Measurements from ENCODE around the gene ZNF688.
"Not testable (repeated sequence)": the region's sequence is repeated elsewhere in the genome, so short reads cannot be mapped to it uniquely, and the experiment has no call there.

The ZNF688 gene

DNA sequence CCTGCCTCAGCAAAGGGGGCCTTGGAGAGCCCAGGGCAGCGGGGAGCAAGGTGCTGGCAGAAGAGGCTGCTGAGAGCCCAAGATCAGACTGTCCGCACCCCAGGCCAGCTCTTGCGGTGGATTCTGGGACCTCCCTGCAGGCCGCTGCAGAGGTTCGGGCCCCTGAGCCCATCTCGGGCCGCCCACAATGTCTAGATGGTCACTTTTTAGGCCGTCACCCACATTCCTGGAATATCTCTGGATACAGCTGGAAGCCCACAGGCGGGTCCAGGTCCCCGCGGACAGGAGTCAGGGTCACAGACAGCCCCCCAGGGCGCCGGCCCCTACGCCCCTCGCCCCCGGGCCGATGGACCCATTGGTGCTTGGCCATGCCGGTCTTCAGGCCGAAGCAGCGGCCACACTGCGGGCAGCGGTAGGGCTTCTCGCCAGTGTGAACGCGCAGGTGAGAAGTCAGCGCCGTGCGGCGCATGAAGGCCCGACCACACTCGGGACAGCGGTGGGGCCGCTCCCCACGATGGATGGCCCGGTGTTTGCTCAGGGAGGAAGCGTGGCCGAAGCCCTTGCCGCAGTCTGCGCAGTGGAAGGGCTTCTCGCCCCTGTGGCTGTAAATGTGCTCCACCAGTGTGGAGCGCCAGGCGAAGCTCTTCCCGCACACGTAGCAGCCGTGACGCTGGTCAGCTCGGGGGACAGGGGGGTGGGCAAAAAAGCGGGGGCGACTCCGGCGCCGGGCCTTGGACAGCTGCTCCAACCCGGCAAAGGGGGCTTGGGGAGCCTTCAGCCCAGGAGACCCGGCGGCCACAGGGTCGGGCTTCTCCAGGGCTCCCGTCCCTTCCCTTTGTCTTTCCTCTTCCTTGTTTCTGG, 39.0 kb downstream of the ZNF688 start:
- no peak for DNase-seq

DNA sequence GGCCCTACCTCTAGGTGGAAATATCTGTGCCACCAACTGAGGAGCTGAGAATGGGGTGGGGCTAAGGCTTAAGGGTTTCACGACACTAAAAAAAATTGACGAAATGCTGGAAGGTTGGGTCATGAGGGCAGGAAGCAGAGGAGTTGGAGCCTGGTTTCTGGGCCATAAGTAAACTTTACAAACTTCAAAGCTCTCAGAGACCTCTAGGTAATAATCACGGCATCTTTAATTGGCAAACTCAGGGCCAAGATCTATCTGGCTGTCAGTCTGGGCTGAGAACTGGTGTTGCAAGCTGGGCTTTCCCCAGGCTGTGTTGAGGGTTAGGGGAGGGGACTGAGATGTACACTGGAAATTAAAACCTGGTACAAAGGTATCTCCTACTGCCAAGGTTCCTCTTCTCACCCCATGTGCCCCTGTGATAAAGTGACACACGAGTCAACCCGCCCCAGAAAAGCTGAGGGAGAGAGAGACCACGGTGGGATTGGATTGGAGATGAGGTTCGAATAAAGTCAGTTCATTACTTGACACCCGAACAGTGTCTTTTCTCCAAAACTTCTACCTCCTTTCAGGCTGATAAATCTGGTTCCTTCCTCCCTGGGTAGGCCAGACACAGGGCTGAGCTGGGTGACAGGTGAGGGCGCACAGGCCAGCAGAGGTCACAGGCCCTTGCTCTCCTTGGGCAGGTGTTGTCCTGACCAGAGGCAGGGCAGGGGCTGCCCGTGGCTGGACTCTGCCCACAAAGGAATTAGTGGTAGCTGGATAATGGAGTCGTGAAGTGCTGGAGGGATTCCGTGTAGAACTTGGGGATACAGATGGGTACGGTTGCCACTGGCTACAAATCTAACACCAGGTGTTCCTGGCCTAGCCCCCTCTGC, 41.1 kb downstream of the ZNF688 start:
- no peak for DNase-seq

DNA sequence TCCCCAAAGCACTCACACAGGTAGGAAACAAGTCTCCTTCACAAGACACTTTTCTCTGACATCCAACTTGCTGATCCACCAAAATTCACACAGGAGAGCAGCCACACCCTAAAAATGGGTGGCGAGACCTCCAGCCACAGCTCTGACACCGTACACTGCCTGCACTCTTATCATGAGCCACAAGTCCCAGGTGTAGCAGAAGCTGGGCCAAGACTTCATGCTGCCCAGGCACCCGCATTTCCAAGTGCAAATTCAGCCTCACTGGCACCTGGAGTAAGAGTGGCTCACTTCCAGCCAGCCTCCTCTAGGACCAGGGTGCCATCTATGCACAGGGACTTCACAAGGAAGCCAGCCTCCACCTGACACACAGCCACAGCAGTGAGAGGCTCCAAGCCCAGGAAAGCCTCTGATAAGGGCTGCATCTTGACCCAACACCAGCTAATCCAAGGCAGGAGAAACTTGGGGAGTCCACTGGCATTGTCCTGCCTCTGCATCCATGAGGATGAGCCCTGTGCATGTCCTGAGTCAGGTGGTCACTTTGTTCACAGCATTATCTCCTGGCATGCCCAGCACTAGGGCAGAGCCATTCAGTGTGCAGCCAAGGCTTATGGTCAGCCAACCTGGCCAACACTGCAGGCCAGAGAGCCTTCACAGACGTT, 42.6 kb downstream of the ZNF688 start:
- peak; percentile 71 for DNase-seq

DNA sequence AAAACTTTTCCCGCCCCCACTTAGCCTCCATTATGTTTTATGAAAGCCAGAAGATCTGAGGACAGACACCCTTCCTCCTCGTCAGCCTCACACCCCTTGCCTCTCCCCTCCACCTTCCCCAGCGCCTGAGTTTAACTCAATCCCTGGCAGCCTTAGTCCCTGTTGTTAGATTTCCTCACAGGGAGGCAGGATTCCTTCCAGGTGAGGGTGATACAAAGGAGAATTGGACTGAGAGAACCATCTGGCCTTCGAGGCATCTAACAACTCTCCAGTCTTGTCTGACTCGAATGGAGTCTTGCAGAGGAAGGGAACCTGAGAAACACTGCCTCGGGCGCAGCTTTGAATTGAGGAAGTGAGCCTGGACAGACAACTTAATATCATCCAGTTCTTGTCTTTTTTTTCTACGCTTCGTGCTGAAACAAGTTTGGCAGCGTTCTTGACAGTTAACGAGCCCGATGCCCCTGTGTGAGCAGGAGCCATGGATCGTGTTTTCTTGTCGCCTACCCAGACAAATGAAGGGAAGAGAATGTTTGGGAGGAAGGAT, 43.8 kb downstream of the ZNF688 start:
- peak; percentile 58 for DNase-seq

DNA sequence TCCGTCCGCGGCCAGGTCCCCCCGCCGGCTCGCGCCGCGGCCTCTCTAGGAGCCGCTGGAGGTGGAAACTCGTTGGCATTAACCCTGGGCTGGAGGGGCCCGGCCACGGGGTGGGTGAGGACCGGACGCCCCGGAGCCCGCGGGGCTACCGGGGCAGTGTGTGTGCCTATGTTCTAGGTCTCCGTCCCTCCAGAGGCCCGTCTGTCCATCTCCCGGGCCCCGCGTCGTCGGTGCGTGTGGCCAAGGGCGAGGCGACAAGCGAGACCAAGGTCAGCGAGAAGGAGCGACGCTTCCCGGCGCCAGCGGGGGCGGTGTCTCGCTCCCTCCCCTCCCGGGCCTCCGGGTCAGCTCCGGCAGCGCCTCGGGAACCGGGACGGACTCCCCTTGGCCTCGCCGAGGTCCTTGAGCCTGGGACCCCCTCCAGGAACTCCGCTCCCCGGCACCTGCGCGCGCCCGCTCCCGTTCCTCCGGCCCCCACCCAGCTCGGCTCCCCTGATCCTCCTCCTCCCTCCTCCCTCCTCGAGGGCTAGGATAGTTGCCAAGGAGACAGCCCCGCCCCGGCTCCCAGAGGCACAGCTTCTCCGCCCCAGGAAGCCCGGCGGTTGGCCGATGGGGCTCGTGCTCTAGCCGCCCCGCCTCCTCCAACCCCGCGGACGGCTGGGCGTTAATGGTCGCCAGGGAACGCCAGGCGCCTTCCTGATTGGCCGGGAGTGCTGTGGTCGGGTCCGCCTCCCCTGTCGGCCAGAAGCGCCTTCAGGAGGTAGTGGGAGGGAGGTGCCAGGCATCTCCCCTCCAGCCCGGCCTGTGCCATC, 44.5 kb downstream of the ZNF688 start:
- peak; percentile 98 for DNase-seq

DNA sequence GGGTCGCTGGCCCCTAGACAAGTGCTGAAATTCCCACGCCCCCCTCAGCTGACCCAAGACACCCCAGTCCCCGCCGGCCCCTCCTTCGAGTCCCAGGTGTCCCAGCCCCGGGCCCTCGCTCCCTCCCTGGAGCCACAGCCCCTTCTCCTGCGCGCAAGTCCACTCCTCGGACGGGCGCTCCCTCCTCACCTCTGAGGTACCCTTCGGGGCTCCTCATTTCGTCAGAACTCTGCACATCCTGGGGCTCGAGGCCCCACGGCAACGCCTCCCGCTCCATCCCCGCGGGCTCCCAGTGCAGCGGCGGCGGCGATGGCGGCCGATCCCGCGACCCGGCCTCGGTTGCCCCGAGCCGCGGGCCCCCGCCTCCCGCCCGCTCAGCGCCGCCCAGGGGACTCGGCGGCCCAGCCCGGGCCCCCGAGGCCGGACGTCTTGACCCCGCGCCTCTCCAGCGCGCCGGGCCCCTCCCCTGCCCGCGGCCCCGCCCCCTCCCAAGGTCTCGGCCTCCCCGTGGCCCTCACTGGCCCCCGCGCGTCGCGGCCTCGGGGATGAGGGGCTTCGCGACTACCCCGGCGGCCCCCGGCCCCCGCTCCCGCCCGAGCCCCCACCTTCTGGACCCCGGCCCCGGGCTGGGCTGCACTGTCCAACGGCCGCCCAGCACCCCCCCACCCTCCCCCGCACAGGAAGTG, 45.2 kb downstream of the ZNF688 start, which contains the start of gene ZNF768:
ZNF768 (minus strand) TSS at position 430 of the 686 bp plus-strand sequence; CDS start at position 277, 153 bp downstream.
- no peak for DNase-seq

DNA sequence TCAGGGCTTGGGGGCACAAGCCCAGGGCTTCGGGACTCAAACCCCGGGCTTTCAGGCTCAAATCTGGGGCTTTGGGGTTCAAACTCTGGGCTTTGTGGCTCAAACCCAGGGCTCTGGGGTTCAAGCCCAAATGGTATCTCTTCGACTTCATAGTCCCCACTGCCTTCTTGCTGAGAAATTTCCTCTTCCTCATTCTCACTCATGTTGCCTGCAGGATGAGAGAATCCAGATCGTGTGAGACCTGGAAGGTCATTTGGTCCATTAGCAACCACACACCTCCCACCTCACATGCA, 45.7 kb downstream of the ZNF688 start:
- no peak for DNase-seq

DNA sequence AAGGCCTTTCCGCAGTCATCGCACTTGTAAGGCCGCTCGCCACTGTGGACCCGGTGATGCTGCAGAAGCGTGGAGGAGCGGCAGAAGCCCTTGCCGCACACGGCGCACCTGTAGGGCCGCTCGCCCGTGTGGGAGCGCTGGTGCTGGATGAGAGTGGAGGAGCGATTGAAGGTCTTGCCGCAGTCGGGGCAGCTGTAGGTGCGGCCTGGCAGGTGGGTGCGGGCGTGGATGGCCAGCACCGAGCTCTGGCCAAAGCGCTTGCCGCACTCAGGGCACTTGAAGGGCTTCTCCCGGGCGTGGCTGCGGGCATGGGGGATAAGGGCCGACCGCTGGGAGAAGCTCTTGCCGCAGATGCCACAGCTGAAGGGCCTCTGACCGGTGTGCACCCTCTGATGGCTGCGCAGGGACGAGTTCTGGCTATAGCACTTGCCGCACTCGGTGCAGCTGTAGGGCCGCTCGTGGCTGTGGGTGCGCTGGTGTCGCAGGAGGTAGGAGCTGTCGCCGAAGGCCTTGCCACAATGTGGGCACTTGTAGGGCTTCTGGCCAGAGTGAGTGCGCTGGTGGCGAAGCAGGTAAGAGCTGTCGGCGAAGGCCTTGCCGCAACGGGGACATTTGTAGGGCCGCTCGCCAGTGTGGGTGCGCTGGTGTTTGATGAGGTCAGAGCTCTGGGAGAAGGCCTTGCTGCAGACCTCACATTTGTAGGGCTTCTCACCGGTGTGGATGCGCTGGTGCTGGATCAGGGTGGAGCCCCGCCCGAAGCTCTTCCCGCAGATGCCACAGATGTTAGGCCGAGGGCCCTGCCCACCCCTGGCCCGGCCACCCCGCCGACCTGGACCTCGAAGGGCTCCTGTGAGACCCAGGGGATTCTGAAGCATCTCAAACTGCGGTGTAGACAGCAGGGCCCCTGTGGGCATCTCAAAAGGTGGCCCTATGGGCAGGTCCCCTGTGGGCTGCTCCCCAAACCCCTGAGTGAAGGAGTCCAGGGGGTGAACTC, 46.6 kb downstream of the ZNF688 start:
- no peak for DNase-seq

DNA sequence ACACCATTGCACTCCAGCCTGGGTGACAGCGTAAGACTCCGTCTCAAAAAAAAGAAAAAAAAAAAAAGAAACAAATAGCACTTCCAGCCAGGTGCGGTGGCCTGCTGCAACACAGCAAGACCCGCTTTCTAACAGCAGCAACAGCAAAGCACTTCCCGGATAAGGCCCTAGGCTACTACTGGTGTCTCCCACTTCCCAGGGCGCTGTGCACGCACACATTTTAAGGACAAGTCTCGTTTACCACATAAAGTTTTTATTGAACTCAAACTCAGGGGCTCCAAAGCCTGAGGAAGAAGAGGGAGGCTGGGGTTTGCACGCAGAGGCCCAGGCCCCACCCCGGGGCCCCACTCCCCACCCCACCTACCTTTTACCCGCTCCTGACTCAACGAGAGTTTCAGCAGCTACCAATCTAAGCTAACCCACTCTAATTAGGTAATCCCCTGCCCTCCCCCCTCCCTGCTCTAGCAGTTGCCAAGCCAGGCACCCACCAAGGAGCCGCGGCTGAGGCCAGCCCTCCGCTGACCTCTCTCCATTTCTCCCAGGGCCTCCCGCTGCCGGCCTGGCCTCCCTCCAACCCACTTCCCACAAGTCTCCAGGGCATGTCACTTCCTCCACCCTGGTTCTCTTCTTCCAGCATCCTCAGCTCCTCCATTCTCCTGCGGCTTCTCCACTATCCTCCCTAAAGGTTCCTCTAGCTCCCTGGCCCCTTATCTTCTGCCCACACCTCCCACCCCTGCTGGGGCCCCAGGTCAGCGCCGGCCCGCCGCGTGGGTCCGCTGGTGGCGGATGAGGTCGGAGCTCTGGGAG, 47.5 kb downstream of the ZNF688 start:
- DNase-seq = no peak

DNA sequence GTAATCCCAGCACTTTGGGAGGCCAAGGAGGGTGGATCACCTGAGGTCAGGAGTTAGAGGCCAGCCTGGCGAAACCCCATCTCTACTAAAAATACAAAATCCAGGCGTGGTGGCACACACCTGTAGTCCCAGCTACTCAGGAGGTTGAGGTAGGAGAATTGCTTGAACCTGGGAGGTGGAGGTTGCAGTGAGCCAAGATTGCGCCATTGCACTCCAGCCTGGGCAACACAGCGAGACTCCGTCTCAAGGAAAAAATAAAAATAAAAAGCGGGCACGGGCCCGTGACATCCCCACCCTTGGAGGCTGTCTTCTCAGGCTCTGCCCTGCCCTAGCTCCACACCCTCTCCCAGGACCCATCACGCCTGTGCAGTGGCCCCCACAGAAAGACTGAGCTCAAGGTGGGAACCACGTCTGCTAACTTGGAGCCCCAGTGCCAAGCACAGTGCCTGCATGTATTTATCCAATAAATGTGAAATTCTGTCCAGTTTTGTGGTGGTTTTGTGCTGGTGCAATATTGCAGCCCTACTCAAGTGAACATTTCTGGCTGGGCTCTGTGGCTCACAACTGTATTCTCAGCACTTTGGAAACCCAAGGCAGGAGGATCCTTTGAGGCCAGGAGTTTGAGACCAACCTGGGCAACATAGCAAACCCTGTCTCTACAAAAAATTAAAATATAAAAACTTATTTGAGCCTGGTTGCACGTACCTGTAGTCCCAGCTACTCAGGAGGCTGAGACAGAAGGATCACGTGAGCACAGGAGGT, 48.6 kb downstream of the ZNF688 start:
- not testable (repeated sequence) for DNase-seq

DNA sequence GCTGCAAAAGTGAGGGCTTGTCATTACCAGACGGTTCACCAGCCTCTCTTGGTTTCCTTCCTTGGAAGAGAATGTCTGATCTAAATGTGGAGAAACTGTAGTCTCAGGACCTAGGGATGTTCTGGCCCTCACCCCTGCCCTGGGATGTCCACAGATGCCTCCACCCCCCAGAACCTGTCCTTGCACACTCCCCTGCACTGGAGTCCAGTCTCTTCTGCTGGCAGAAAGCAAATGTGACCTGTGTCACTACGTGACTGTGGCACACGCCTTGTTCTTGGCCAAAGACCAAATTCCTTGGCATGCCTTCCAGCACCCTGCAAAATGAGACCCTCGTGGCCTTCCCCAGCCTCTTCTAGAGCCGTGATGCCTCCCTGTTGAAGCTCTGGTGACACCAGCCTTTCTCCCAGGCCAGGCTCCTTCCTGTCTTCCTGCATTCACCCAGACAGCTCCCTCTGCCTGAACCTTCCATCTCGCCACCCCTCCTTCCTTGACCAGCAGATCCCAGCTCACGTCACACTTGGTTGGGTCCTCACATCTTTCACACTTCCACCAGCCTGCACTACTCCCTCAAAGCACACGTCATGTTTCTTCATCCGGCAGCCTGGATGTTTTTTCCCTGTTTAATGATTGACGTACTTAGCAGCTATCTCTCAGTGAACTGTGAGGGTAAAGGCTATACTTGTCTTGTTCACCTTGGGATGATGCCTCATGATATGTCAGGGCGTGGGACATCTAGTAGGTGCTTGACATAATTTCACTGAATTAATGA, 49.5 kb downstream of the ZNF688 start:
- DNase-seq = peak; percentile 46

DNA sequence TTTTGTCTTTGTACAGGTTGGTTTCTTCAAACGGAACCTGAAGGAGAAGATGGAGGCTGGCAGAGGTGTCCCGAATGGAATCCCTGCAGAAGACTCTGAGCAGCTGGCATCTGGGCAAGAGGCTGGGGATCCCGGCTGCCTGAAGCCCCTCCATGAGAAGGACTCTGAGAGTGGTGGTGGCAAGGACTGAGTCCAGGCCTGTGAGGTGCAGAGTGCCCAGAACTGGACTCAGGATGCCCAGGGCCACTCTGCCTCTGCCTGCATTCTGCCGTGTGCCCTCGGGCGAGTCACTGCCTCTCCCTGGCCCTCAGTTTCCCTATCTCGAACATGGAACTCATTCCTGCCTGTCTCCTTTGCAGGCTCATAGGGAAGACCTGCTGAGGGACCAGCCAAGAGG, 50.0 kb downstream of the ZNF688 start:
- DNase-seq = no peak

Measured in hematopoietic multipotent progenitor cell treated with erythropoietin and hydrocortisone succinate and interleukin-3 and kit ligand, for 8 days (in vitro differentiated cells).